ENCODE data around the gene C19orf53. TPM values are rescaled to one million over a fixed set of nuclear protein-coding genes. Genes with fewer than 3 reads are reported as not detected.

Gene C19orf53
- 78.4 and 90.1 TPM in 2 replicates for total RNA-seq
- long read RNA-seq, transcript C19orf53-202 (3 exons, 873 nt), result major isoform, 22 of 24 reads
- long read RNA-seq, partial matches to known transcripts, result 0 of 24 reads
- long read RNA-seq, other reads (novel, unspliced or antisense), result 0 of 24 reads

DNA sequence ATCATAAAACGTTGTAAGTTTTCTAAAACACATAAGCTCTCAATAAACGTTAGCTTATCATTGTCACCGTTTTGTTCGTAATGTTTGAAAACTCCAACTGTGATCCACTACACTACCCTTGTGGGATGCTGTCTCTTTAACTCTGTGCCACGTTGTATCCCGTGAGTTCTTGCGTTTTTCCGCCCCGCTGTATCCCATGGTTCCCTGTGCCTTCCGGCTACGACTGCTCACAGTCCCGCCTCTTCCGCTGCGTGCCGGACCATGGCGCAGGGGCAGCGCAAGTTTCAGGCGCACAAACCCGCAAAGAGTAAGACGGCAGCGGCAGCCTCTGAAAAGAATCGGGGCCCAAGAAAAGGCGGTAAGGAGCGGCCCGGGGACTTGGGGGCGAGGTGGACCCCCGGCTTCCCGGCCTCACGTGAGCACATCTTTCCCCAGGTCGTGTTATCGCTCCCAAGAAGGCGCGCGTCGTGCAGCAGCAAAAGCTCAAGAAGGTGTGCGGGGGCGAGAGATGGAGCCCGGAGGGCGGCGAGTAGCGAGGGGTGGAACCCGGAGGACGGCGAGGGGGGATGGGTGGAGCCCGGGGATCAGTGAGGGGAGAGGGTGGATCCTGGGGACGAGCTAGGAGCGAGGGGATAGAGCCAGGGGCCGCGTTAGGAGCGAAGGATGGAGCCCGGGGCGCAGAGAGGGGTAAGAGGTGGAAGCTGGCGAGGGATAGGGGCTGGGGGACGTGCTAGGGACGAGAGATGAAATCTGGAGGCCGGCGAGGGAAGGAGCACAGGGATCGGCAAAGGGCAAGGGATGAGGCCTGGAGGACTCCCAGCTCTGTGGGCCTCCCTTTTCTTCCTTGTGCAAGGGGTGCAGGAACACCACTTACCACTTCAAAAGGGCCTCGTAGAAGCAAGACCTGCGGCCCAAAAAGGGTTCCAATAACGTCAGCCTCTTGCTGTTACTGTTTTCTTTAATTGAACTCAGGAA lies at the start of gene C19orf53:
TSS of gene C19orf53 (plus strand) at position 240 of the 975 bp plus-strand sequence. CDS start at position 262, 22 bp downstream.
- peak within 1 kb of the TSS; percentile 94 for H3K27ac Mint-ChIP-seq
- H3K36me3 Mint-ChIP-seq (ENCODE audit: insufficient read depth), result peaks cover 16% of the 10 kb centered on the region
- peaks cover 18% of the 10 kb centered on the region for H3K4me1 Mint-ChIP-seq (ENCODE audit: low read depth)
- no peaks in the 10 kb centered on the region for H3K9me3 Mint-ChIP-seq (ENCODE audit: low read depth)
- peak; percentile 56 for DNase-seq (ENCODE audit: low spot score, unreplicated experiment)
- no peaks in the 10 kb centered on the region for H3K27me3 Mint-ChIP-seq
- TF ChIP-seq, protein P1, sequence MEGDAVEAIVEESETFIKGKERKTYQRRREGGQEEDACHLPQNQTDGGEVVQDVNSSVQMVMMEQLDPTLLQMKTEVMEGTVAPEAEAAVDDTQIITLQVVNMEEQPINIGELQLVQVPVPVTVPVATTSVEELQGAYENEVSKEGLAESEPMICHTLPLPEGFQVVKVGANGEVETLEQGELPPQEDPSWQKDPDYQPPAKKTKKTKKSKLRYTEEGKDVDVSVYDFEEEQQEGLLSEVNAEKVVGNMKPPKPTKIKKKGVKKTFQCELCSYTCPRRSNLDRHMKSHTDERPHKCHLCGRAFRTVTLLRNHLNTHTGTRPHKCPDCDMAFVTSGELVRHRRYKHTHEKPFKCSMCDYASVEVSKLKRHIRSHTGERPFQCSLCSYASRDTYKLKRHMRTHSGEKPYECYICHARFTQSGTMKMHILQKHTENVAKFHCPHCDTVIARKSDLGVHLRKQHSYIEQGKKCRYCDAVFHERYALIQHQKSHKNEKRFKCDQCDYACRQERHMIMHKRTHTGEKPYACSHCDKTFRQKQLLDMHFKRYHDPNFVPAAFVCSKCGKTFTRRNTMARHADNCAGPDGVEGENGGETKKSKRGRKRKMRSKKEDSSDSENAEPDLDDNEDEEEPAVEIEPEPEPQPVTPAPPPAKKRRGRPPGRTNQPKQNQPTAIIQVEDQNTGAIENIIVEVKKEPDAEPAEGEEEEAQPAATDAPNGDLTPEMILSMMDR (IDR thresholded peaks at IDR 0.05; ENCODE audit: unreplicated experiment), result no peak
- H3K4me3 Mint-ChIP-seq (ENCODE audit: low read depth), result peak within 1 kb of the TSS; percentile 90

DNA sequence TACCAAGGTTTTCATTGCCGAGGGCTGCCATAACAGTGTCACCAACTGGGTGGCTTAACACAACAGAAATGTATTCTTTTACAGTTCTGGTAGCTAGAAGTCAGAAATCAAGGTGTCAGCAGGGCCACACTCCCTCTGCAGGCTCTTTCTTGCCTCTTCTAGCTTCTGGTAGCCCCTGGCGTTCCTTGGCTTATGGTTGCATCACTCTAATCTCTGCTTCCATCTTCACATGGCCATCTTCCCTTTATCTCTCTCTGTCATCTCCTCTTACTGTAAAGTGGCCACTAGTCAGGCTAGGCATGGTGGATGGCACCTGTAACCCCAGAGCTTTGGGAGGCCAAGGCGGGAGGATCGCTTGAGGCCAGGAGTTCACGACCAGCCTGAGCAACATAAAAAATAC lies 47.9 kb upstream of the C19orf53 start:
- Mint-ChIP-seq H3K9me3 (ENCODE audit: low read depth) (no peaks in the 10 kb centered on the region), H3K4me1 (ENCODE audit: low read depth) (peaks cover 4% of the 10 kb centered on the region), H3K27me3 (peaks cover 3% of the 10 kb centered on the region), H3K27ac (no peak overlapping the region), H3K4me3 (ENCODE audit: low read depth) (no peak overlapping the region), H3K36me3 (ENCODE audit: insufficient read depth) (no peaks in the 10 kb centered on the region)
- DNase-seq (ENCODE audit: low spot score, unreplicated experiment), result no peak
- TF ChIP-seq, protein P1 (IDR thresholded peaks at IDR 0.05; ENCODE audit: unreplicated experiment), result no peak

DNA sequence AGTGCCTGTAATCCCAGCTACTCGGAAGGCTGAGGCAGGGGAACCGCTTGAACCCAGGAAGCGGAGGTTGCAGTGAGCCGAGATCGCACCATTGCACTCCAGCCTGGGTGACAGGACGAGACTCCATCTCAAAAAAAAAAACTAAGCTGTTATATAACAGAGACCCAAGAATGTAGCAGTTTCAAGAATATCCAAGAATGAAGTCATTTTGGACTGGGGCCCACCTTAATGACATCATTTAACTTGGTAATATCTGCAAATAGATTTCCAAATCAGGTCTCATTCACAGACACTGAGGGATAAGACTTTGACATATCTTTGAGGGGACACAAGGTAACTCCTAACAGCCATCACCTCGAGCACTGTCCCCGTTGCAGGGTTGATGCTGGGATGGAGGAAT lies 46.5 kb upstream of the C19orf53 start:
- Mint-ChIP-seq H3K4me1 (ENCODE audit: low read depth) (peaks cover 7% of the 10 kb centered on the region), H3K27me3 (peaks cover 3% of the 10 kb centered on the region), H3K4me3 (ENCODE audit: low read depth) (no peak overlapping the region), H3K36me3 (ENCODE audit: insufficient read depth) (no peaks in the 10 kb centered on the region), H3K27ac (no peak overlapping the region), H3K9me3 (ENCODE audit: low read depth) (no peaks in the 10 kb centered on the region)
- no peak for DNase-seq (ENCODE audit: low spot score, unreplicated experiment)
- TF ChIP-seq, protein P1 (IDR thresholded peaks at IDR 0.05; ENCODE audit: unreplicated experiment), result no peak

DNA sequence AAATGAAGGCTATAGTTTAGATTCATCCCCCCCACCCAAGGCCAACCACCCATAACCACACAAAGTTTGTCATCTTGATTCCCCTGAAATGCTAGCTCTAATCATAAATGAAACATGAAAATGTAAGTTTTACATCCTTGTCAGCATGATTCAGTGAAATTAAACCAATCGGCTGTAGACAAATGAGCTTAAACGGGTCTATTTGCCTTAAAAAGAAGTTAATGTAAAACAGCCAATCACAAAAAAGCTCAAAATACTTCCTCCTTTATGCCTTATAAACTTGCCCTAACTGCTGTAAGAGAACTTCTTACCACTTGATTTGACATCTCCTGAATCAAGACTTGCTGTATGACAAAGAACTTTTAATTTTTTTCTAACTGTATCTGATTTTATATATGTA lies 44.4 kb upstream of the C19orf53 start:
- DNase-seq (ENCODE audit: low spot score, unreplicated experiment), result no peak
- Mint-ChIP-seq H3K27ac (no peak overlapping the region), H3K27me3 (no peaks in the 10 kb centered on the region), H3K36me3 (ENCODE audit: insufficient read depth) (peaks cover 2% of the 10 kb centered on the region), H3K4me3 (ENCODE audit: low read depth) (no peak overlapping the region), H3K9me3 (ENCODE audit: low read depth) (no peaks in the 10 kb centered on the region), H3K4me1 (ENCODE audit: low read depth) (peaks cover 7% of the 10 kb centered on the region)
- TF ChIP-seq, protein P1 (IDR thresholded peaks at IDR 0.05; ENCODE audit: unreplicated experiment), result no peak

DNA sequence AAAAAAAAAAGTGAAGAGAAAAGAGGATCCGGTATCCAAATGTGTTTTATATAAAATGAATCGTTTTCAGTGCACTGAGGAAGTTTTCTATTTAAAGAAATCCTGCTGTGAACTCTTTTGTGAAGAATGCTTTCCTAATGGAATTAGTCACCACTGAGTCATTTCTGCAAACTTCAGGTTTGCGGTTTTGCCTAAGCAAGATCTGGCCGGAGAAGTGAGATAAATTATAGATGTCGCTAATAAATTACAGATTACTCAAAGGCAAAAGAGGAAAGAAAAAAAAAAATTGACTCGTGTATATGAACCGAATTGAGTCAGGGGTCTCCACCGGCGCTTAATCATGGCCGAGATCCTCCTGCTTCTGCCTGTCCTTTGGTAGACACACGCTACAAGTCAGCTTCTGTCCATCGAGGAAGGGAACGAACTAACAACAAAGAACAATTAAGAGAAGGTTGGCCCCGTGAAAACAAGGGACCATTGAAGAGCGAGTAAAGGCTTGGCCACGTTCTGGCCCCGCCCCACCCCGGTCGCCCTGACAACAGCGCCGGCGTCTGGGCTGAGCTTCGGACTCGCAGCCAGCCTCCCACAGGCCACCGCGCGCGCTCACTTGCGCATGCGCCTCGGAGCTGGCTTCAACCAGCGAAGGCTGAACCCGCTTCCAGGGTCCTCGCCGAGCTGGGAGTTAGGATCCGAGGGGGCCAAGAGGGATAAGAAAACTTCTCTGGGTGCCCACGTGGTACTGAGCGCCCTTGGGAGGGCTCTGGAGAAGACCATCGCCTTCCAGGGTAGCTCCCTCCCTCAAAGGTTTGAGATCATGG lies 42.9 kb upstream of the C19orf53 start:
- TF ChIP-seq, protein P1 (IDR thresholded peaks at IDR 0.05; ENCODE audit: unreplicated experiment), result no peak
- Mint-ChIP-seq H3K27me3 (no peaks in the 10 kb centered on the region), H3K4me3 (ENCODE audit: low read depth) (peak overlapping the region; percentile 68), H3K27ac (peak overlapping the region; percentile 99), H3K36me3 (ENCODE audit: insufficient read depth) (peaks cover 2% of the 10 kb centered on the region), H3K4me1 (ENCODE audit: low read depth) (peaks cover 7% of the 10 kb centered on the region), H3K9me3 (ENCODE audit: low read depth) (no peaks in the 10 kb centered on the region)
- peak; percentile 92 for DNase-seq (ENCODE audit: low spot score, unreplicated experiment)
